H1 (cell line): ENCODE data around the gene MOGAT3. TPM values are rescaled to one million over a fixed set of nuclear protein-coding genes. Genes with fewer than 3 reads are reported as not detected.

Experiments
- EGR1 ChIP-seq: IDR thresholded peaks from 2 replicates; pipeline ENCODE4 v1.6.1; 2011; ENCODE audit warnings: low read depth, low read length, borderline replicate concordance
- EP300 ChIP-seq, 2 experiments: IDR thresholded peaks; 1 replicate in 1 of 2; 2 replicates in 1 of 2; pipeline ENCODE4 v1.6.1; 2011 to 2012; ENCODE audit warnings: low read depth in 2 of 2, low read length in 2 of 2, mild to moderate bottlenecking in 2 of 2, borderline replicate concordance in 1 of 2, inconsistent platforms in 1 of 2, moderate library complexity in 1 of 2
- GABPA ChIP-seq: IDR thresholded peaks from 2 replicates; pipeline ENCODE4 v1.6.1; 2011; ENCODE audit warnings: mild to moderate bottlenecking, low read length, moderate library complexity, borderline replicate concordance; ENCODE audit not compliant: insufficient read depth
- GTF2F1 ChIP-seq: IDR thresholded peaks from 2 replicates; pipeline ENCODE4 v1.6.1; 2012; ENCODE audit warnings: low read depth, low read length, improper control_type of control experiment, borderline replicate concordance
- POU5F1 ChIP-seq: IDR thresholded peaks from 2 replicates; pipeline ENCODE4 v1.6.1; 2011; ENCODE audit warnings: low read depth, mild to moderate bottlenecking, low read length, moderate library complexity
- RFX5 ChIP-seq: IDR thresholded peaks from 2 replicates; pipeline ENCODE4 v1.6.1; 2011; ENCODE audit warnings: low read depth, low read length, improper control_type of control experiment, borderline replicate concordance
- SIN3A ChIP-seq, 2 experiments: IDR thresholded peaks in 1 of 2; conservative IDR thresholded peaks in 1 of 2; 2 replicates each; pipeline ENCODE4 v1.6.1; 2011 to 2012; ENCODE audit warnings: low read length in 2 of 2, improper control_type of control experiment in 1 of 2, low read depth in 1 of 2, mild to moderate bottlenecking in 1 of 2
- TAF7 ChIP-seq: optimal IDR thresholded peaks from 2 replicates; pipeline ENCODE3; 2011; ENCODE audit warnings: low read depth, mild to moderate bottlenecking, inconsistent platforms, low read length, moderate library complexity, borderline replicate concordance
- polyA plus RNA-seq, 7 experiments: library from polyadenylated mRNA; depleted of rRNA in 3 of 7; stranded (reverse) in 5 of 7; unstranded in 2 of 7; fragments of >200 nt in 5 of 7; fragments of 200-250 nt in 2 of 7; gene quantifications; 1 replicate in 5 of 7; 2 replicates in 1 of 7; 4 replicates in 1 of 7; pipeline versions ENCODE4 v1.2.1 to v1.2.3, GENCODE V29; 2011 to 2013; ENCODE audit warnings: missing spikeins in 2 of 7, mixed read lengths in 2 of 7
- total RNA-seq: library from RNA; stranded (reverse); fragmentation: NEBNext Ultra II Directional; extraction: Animal tissue kit (Norgen Biotek cat#: 25700); gene quantifications from 2 replicates; pipeline ENCODE4 v1.2.1, GENCODE V29; 2021
- TF ChIP-seq, protein P1 (sequence below): fragments of 300-600 bp; sonication (generic); IDR thresholded peaks from 2 replicates; pipeline ENCODE4 v1.7.1; 2012; ENCODE audit warnings: low read length, moderate library complexity, mild to moderate bottlenecking, inconsistent platforms; ENCODE audit not compliant: insufficient replicate concordance

The MOGAT3 gene
- total and polyA plus RNA-seq, 2 of the 8 experiments (the other 6 are each of a cell fraction or from before 2014, with no cell fraction given), result 0.21 to 0.82 TPM

DNA sequence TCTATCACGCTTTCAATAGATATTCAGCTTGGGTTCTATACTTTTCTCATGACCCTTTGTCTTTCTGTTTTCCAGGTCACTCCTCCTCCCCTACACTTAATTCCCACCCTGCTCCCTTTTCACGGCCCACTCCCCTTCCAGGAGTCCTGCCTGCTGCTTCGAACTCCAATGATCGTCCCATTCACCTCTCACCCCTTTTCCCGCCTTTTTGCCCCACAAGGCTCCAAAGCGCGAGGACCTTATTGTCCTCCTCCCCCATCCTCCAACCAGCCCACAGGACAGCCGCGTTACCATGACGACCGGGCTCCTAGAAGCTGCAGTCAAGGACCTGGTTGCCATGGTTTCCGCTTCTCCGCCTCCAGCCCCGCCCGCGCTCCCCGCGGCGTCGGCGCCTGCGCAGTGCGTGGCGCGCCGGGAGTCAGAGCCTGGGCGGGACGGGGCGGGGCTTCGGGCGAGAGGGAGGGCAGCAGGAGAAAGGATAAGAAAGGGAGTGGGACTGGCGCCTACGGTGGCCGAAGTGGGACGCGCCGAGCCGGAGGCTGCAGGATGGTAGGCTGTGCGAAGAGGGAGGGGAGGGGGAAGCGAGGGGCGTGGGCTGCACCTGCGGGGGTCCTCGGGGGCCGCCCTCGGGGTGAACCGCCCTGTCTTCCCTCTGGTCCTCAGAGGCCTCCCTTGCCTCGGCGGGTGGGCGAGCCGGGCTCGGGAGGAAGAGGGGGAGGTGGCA lies 46.7 kb downstream of the MOGAT3 start, which contains the start of gene AP1S1 (continued):
- TF ChIP-seq, protein P1, sequence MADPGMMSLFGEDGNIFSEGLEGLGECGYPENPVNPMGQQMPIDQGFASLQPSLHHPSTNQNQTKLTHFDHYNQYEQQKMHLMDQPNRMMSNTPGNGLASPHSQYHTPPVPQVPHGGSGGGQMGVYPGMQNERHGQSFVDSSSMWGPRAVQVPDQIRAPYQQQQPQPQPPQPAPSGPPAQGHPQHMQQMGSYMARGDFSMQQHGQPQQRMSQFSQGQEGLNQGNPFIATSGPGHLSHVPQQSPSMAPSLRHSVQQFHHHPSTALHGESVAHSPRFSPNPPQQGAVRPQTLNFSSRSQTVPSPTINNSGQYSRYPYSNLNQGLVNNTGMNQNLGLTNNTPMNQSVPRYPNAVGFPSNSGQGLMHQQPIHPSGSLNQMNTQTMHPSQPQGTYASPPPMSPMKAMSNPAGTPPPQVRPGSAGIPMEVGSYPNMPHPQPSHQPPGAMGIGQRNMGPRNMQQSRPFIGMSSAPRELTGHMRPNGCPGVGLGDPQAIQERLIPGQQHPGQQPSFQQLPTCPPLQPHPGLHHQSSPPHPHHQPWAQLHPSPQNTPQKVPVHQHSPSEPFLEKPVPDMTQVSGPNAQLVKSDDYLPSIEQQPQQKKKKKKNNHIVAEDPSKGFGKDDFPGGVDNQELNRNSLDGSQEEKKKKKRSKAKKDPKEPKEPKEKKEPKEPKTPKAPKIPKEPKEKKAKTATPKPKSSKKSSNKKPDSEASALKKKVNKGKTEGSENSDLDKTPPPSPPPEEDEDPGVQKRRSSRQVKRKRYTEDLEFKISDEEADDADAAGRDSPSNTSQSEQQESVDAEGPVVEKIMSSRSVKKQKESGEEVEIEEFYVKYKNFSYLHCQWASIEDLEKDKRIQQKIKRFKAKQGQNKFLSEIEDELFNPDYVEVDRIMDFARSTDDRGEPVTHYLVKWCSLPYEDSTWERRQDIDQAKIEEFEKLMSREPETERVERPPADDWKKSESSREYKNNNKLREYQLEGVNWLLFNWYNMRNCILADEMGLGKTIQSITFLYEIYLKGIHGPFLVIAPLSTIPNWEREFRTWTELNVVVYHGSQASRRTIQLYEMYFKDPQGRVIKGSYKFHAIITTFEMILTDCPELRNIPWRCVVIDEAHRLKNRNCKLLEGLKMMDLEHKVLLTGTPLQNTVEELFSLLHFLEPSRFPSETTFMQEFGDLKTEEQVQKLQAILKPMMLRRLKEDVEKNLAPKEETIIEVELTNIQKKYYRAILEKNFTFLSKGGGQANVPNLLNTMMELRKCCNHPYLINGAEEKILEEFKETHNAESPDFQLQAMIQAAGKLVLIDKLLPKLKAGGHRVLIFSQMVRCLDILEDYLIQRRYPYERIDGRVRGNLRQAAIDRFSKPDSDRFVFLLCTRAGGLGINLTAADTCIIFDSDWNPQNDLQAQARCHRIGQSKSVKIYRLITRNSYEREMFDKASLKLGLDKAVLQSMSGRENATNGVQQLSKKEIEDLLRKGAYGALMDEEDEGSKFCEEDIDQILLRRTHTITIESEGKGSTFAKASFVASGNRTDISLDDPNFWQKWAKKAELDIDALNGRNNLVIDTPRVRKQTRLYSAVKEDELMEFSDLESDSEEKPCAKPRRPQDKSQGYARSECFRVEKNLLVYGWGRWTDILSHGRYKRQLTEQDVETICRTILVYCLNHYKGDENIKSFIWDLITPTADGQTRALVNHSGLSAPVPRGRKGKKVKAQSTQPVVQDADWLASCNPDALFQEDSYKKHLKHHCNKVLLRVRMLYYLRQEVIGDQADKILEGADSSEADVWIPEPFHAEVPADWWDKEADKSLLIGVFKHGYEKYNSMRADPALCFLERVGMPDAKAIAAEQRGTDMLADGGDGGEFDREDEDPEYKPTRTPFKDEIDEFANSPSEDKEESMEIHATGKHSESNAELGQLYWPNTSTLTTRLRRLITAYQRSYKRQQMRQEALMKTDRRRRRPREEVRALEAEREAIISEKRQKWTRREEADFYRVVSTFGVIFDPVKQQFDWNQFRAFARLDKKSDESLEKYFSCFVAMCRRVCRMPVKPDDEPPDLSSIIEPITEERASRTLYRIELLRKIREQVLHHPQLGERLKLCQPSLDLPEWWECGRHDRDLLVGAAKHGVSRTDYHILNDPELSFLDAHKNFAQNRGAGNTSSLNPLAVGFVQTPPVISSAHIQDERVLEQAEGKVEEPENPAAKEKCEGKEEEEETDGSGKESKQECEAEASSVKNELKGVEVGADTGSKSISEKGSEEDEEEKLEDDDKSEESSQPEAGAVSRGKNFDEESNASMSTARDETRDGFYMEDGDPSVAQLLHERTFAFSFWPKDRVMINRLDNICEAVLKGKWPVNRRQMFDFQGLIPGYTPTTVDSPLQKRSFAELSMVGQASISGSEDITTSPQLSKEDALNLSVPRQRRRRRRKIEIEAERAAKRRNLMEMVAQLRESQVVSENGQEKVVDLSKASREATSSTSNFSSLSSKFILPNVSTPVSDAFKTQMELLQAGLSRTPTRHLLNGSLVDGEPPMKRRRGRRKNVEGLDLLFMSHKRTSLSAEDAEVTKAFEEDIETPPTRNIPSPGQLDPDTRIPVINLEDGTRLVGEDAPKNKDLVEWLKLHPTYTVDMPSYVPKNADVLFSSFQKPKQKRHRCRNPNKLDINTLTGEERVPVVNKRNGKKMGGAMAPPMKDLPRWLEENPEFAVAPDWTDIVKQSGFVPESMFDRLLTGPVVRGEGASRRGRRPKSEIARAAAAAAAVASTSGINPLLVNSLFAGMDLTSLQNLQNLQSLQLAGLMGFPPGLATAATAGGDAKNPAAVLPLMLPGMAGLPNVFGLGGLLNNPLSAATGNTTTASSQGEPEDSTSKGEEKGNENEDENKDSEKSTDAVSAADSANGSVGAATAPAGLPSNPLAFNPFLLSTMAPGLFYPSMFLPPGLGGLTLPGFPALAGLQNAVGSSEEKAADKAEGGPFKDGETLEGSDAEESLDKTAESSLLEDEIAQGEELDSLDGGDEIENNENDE, result no peak
- no peak for TF ChIP-seq GTF2F1
- TF ChIP-seq TAF7, result no peak
- TF ChIP-seq SIN3A (conservative IDR thresholded peaks at IDR 0.05 in 1 of 2, IDR thresholded peaks at IDR 0.05 in 1 of 2; ENCODE audit: low read depth in 1 of 2, low read length in 2 of 2), result peak; percentile 53 to 95; a peak in 2 of 4 replicates
- TF ChIP-seq RFX5, result no peak; the same call in 1 of the 2 replicates
- TF ChIP-seq GABPA, result no peak
- no peak for TF ChIP-seq POU5F1
- TF ChIP-seq EP300 (IDR thresholded peaks at IDR 0.05; ENCODE audit: borderline replicate concordance in 1 of 2, low read depth in 2 of 2, low read length in 2 of 2), result no peak
- TF ChIP-seq EGR1, result 0 out of 2 replicates have a peak, but pooled peaks have one; percentile 4
